Measurements from ENCODE around the gene SLC46A3.

DNA sequence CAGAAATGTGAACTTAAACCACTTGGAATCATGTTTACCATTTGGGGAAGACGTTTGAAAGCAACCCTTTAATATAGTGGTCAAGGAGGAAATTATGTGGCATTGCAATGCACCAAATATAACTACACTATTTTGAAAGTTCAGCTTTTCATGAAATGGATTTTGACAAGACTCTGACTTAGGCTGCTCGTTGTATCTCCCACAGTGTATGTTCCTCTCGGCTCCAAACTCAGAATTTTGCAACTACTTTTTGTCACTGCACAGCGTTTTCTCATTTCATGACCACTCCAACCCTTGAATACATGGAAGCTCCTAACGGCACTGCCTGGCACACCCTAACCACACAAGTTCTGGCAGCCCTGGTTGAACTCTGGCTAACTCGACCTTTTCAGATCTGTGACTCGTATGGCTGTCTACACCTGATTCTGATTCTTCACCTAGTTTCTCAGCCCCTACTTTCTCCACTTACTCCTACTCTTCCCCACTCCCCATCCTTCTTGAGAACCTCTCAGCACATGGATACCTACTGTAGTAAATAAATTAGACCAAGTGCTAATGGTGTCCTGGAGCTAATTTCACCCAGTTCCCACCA, 66.9 kb downstream of the SLC46A3 start:
- TF ChIP-seq, protein P1, sequence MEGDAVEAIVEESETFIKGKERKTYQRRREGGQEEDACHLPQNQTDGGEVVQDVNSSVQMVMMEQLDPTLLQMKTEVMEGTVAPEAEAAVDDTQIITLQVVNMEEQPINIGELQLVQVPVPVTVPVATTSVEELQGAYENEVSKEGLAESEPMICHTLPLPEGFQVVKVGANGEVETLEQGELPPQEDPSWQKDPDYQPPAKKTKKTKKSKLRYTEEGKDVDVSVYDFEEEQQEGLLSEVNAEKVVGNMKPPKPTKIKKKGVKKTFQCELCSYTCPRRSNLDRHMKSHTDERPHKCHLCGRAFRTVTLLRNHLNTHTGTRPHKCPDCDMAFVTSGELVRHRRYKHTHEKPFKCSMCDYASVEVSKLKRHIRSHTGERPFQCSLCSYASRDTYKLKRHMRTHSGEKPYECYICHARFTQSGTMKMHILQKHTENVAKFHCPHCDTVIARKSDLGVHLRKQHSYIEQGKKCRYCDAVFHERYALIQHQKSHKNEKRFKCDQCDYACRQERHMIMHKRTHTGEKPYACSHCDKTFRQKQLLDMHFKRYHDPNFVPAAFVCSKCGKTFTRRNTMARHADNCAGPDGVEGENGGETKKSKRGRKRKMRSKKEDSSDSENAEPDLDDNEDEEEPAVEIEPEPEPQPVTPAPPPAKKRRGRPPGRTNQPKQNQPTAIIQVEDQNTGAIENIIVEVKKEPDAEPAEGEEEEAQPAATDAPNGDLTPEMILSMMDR (conservative IDR thresholded peaks at IDR 0.05; ENCODE audit: low read length), result no peak
- no peak for TF ChIP-seq EZH2phosphoT487 (IDR thresholded peaks at IDR 0.05; ENCODE audit: borderline replicate concordance, low read depth, low read length)
